OCI-LY1 (cell line): ENCODE results near the gene CEP128.

Experiments
- H2AFZ ChIP-seq: fragments of 200-600 bp; sonication (generic), shearing (Covaris generic); 2 replicates; pipeline ENCODE4 v1.6.0; 2014; ENCODE audit warnings: antibody characterized with exemption, mild to moderate bottlenecking, low read length
- H3F3A ChIP-seq: fragments of 200-600 bp; sonication (generic), shearing (Covaris generic); 2 replicates; pipeline ENCODE4 v1.6.0; 2014; ENCODE audit warnings: mild to moderate bottlenecking, antibody characterized with exemption, low read length, moderate library complexity; ENCODE audit not compliant: insufficient read depth
- H3K27ac ChIP-seq: fragments of 200-600 bp; sonication (generic); 2 replicates; pipeline ENCODE4 v1.5.1; 2014; ENCODE audit warnings: low read length, mixed run types, mild to moderate bottlenecking, low read depth; ENCODE audit not compliant: poor library complexity, severe bottlenecking
- H3K27me3 ChIP-seq: fragments of 200-600 bp; sonication (generic); 2 replicates; pipeline ENCODE4 v1.6.0; 2014; ENCODE audit warnings: antibody characterized with exemption, mild to moderate bottlenecking, low read length, moderate library complexity; ENCODE audit not compliant: insufficient read depth
- H3K36me3 ChIP-seq: fragments of 200-600 bp; sonication (generic); 2 replicates; pipeline ENCODE4 v1.6.1; 2014; ENCODE audit warnings: mild to moderate bottlenecking, antibody characterized with exemption, low read length, moderate library complexity, mixed read lengths; ENCODE audit not compliant: insufficient read depth
- H3K4me1 ChIP-seq: fragments of 200-600 bp; sonication (generic); 2 replicates; pipeline ENCODE4 v1.5.1; 2014; ENCODE audit warnings: mild to moderate bottlenecking, low read length, moderate library complexity; ENCODE audit not compliant: insufficient read depth, severe bottlenecking
- H3K4me2 ChIP-seq: fragments of 200-600 bp; sonication (generic), shearing (Covaris generic); 2 replicates; pipeline ENCODE4 v1.6.1; 2014; ENCODE audit warnings: low read length
- H3K4me3 ChIP-seq: fragments of 200-600 bp; sonication (generic); 2 replicates; pipeline ENCODE4 v1.5.1; 2014; ENCODE audit warnings: low read length, low read depth, mild to moderate bottlenecking, mixed read lengths; ENCODE audit not compliant: poor library complexity, severe bottlenecking
- H3K79me2 ChIP-seq: fragments of 200-600 bp; shearing (Covaris generic); 2 replicates; pipeline ENCODE4 v1.6.1; 2016; ENCODE audit warnings: mixed run types, low read length, mixed read lengths; ENCODE audit not compliant: insufficient read depth
- H3K9ac ChIP-seq: fragments of 200-600 bp; sonication (generic), shearing (Covaris generic); 2 replicates; pipeline ENCODE4 v1.6.1; 2014; ENCODE audit warnings: mild to moderate bottlenecking, low read length, mixed read lengths
- H3K9me2 ChIP-seq: fragments of 200-600 bp; sonication (generic), shearing (Covaris generic); 2 replicates; pipeline ENCODE4 v1.6.1; 2014; ENCODE audit warnings: low read depth, mild to moderate bottlenecking, low read length, mixed read lengths
- H3K9me3 ChIP-seq: fragments of 200-600 bp; shearing (Covaris generic); 2 replicates; pipeline ENCODE4 v1.6.1; 2014; ENCODE audit warnings: low read length, mixed read lengths
- H4K20me1 ChIP-seq: fragments of 200-600 bp; sonication (generic), shearing (Covaris generic); 2 replicates; pipeline ENCODE4 v1.6.0; 2016; ENCODE audit warnings: mild to moderate bottlenecking, low read length; ENCODE audit not compliant: insufficient read depth
- CTCF ChIP-seq: fragments of 200-600 bp; sonication (generic), shearing (Covaris generic); IDR thresholded peaks from 2 replicates; pipeline ENCODE4 v1.5.1; 2017; ENCODE audit warnings: mild to moderate bottlenecking, antibody characterized with exemption, low read length, moderate library complexity, mixed read lengths
- EZH2 ChIP-seq: fragments of 200-600 bp; sonication (generic), shearing (Covaris generic); IDR thresholded peaks from 2 replicates; pipeline ENCODE4 v1.8.0; 2017; ENCODE audit warnings: borderline replicate concordance, mixed run types, mild to moderate bottlenecking, antibody characterized with exemption, low read length, moderate library complexity, mixed read lengths

CEP128 gene

DNA sequence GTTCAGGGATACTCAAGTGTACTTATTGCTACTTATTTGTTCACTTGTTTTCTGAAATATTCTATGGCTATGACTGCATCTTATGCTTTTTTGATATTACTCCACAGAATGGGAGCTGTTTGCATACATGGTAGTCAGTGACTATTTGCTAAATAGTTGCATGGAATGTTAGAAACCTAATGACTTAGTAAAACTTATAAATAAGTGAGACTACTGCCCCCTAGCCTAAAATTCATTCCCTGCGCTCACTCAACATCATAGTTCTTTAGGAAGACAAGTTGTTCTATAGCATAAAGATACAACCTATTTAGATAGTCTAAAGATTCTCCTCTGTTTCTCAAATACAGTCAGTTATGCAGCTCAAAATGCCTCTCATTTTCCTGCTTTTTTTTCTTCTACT is 305.5 kb downstream of the CEP128 start:
- Histone ChIP-seq H3K9ac (no peak overlapping the region), H3K4me2 (no peak overlapping the region), H3K4me1 (no peaks in the 10 kb centered on the region), H4K20me1 (no peaks in the 10 kb centered on the region), H3K9me2 (no peaks in the 10 kb centered on the region; the same call in 1 of the 2 replicates), H3K27me3 (no peaks in the 10 kb centered on the region), H3K4me3 (no peak overlapping the region), H3F3A (no peaks in the 10 kb centered on the region), H3K36me3 (no peaks in the 10 kb centered on the region), H3K9me3 (no peaks in the 10 kb centered on the region), H3K79me2 (no peaks in the 10 kb centered on the region), H2AFZ (no peak overlapping the region), H3K27ac (no peak overlapping the region)
- TF ChIP-seq EZH2 (no peak), CTCF (peak; percentile 52)

DNA sequence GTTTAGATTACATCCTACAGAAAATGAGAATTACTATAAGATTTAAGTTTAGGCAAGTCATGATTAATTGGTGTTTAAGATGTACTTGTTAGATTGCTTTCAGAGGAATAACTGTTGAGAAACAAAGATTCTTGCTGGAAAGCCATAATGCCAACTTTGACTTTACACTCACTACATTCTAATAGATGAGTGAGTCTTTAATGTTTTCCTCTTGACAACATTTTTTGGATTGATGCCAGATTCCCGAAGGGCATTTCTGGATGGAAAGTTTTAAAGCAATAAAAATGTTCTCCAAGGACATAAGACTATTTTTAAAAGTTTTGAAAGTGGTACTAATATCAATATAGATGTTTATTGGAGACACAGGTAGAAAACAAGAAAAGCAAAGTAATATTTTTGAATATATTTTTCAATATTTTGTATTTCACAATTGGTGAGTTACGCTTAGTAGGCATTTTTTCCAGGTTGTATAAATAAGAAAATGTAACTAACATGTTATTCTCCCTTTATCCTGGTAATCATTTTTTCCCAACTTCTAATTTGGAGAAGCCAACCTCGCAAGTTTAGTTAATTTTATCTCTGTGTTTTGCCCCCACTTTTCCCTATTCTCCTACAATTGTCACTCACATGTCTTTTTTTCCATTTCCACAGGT is 307.3 kb downstream of the CEP128 start:
- H3K9me3 ChIP-seq = no peaks in the 10 kb centered on the region
- H3K27ac ChIP-seq = no peak overlapping the region
- H3F3A ChIP-seq = no peaks in the 10 kb centered on the region
- H3K4me1 ChIP-seq = no peaks in the 10 kb centered on the region
- no peaks in the 10 kb centered on the region for H4K20me1 ChIP-seq
- no peak overlapping the region for H3K9ac ChIP-seq
- TF ChIP-seq CTCF = no peak
- TF ChIP-seq EZH2 = no peak
- H3K79me2 ChIP-seq = no peaks in the 10 kb centered on the region
- H3K27me3 ChIP-seq = no peaks in the 10 kb centered on the region
- H3K4me3 ChIP-seq = no peak overlapping the region
- H3K36me3 ChIP-seq = no peaks in the 10 kb centered on the region
- no peak overlapping the region for H2AFZ ChIP-seq
- no peak overlapping the region for H3K4me2 ChIP-seq
- no peaks in the 10 kb centered on the region; the same call in 1 of the 2 replicates for H3K9me2 ChIP-seq

- TF ChIP-seq CTCF = no peak
- TF ChIP-seq EZH2 = no peak
- Histone ChIP-seq H2AFZ (no peak overlapping the region), H3K9me2 (no peaks in the 10 kb centered on the region), H3K4me2 (no peak overlapping the region), H3K36me3 (no peaks in the 10 kb centered on the region), H3K4me3 (no peak overlapping the region), H3K9ac (no peak overlapping the region), H3K9me3 (no peaks in the 10 kb centered on the region), H3K27me3 (no peaks in the 10 kb centered on the region), H4K20me1 (no peaks in the 10 kb centered on the region), H3K4me1 (no peaks in the 10 kb centered on the region), H3K79me2 (no peaks in the 10 kb centered on the region), H3F3A (no peaks in the 10 kb centered on the region), H3K27ac (no peak overlapping the region)
Observed at GRCh38 chr14:80629606-80630005, 311.9 kb downstream of the CEP128 start.
